Activated CD8-positive, alpha-beta memory T cell treated with anti-CD3 and anti-CD28 coated beads, Interleukin-2, amount 50 U/mL, for 4 hours (primary cell): Measurements from ENCODE around the gene RIPK1.

Experiments used
- DNase-seq: peaks from one replicate; pipeline ENCODE4 v3.0.0-alpha.2; 2020

Gene RIPK1

DNA sequence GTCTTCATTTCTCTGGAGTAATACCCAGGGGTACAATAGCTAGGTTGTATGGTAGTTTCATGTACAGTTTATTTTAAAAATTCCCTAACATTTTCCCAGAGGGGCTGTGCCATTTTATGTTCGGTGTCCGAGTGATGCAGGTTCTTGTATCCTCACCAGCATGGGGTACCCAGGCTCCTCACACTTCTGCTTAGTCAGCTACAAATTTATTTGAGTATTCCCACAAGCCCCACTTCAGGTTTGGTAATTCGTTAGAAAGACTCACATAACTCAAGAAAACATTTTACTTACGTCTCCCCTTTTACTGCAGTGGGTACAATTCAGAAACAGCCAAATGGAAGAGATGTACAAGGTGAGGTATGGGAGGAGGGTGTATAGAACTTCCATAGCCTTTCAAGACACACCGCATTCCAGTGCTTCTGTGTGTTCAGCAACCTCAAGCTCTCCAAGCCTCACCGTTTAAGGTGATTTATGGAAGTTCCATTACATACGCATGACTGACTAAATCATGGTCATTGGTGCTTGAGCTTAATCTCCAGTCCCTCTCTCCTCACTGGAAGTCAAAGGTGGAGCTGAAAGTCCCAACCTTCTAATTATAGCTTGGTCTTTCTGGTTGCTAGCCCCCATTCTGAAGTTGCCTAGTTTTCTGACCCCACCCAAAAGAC is 18.1 kb downstream of the RIPK1 start:
- no peak for DNase-seq

DNA sequence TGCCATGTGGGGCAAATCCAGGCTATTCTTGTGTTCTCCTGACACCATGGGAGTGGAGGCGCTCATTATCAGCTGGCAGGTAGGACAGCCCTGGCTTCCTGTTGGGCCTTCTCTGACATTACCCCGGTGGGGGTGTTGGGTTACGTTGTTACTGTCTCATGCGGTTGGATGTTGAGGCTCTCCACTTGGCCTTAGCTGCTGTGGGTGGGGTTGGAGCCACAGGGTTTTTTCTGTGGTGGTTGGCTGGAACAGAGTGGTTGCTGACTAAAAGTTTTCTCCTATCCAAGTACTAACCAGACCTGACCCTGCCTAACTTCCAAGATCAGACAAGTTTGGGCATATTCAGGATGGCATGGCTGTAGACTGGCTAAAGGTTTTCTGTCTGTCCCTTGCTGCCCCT is 20.2 kb downstream of the RIPK1 start:
- no peak for DNase-seq

DNA sequence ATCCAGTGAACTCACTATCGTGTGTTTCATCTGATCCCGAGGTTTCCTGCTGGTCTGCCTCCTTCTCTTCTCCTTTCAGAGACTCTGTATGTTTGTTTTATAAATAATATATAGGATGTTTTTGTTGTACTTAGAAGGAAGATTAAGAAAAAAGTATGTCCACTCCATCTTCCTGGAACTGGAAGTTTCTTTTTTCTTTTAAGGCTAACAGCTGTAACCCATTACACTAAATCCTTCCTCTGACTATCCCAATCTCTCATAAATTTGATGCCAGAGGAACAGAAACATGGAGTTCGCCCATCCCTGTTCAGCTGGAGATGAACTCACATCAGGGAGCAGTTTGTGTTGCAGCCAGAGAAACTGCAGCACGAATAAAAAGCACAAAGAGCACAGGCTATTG is 20.7 kb downstream of the RIPK1 start:
- no peak for DNase-seq

DNA sequence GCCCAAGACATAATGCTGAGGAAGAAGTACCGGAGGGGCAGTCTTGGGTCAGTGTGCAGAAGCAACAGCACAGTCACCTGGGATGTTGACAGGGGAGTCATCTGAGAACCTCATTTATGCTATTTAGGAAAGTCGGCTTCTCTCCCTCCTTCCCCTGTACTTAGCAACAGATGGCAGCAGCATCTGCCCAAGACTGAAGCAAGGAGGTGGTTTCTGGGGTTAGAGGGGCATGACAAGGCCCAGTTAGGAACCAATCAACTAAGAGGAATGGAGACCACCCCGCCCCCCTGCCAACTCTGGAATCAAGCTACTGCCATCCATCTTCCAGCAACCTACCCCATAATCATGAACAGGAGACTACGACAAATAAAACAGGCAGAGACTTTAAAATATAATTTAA is 21.7 kb downstream of the RIPK1 start:
- DNase-seq = no peak

DNA sequence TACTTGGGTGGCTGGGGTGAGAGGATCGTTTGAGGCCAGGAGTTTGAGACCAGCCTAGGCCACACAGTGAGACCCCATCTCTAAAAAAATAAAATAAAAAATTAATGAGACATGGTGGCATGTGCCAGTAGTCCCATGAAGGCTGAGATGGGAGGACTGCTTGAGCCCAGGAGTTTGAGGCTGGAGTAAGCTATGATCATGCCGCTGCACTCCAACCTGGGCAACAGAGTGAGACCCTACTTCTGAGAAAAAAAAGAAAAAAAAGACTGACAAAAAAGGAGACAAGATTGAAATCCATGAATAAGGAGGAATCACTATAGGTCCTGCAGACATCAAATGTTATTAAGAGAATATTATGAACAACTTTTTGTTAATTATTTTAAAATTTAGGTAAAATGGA is 26.5 kb downstream of the RIPK1 start:
- no peak for DNase-seq

DNA sequence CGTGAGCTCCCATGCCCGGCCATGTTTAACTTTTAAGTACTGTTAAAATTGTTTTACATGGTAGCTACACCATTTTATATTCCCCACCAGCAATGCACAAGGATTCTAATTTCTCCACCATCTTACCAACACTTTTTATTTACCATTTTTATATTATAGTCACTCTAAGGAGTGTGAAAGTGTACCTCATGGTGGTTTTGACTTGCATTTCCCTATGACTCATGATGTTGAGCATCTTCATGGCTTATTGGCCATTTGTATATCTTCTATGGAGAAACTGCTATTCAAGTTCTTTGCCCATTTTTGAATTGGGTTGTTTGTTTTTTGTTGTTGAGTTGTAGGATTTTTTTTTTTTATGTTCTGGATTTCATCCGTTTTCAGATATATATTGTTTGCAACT is 34.6 kb downstream of the RIPK1 start:
- DNase-seq = no peak

DNA sequence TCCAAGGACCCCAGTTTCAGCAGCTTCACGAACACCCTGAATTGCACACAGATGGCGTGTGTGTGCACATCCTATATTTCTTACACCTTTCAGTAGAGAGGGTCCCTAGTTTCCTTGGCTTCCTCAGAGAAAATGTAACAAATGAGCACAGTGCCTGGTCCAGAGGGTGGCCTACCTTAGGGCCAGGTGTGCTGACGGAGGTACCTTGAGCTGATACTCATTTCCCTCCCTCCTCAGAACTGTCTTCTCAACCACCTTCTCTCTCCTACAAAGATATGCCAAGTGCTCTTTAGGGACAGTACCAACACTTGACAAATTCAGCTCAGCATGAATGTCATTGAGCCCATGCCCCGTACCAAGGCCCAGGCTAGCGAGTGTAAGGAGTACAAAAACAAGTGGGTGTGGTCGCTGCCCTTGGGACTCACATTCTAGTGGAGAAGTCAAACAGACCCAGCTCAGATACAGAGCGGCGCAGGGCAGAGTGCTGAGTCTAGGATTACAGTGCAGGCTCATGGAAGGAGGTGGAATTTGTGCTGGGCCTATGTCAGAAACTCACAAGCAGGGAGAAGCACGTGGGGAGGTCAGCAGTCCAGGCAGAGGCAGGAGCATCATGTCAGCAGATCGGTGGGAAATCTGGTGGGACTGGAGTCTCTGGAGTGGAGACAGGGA is 40.6 kb downstream of the RIPK1 start:
- no peak for DNase-seq

DNA sequence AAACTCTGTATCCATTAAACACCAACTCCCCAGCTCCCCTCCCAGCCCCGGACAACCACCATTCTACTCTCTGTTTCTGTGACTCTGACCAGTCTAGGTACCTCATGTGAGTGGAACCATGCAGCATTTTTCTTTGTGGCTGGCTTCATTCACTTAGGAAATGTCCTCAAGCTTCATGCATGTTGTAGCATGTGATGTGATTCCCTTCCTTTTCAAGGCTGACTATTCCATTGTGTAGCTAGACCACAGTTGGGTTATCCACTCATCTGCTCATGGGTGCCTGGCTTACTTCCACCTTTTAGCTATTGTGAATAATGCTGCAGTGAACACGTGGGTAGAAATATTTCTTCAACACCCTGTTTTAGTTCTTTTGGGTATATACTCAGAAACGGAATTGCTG is 41.5 kb downstream of the RIPK1 start:
- DNase-seq = no peak

DNA sequence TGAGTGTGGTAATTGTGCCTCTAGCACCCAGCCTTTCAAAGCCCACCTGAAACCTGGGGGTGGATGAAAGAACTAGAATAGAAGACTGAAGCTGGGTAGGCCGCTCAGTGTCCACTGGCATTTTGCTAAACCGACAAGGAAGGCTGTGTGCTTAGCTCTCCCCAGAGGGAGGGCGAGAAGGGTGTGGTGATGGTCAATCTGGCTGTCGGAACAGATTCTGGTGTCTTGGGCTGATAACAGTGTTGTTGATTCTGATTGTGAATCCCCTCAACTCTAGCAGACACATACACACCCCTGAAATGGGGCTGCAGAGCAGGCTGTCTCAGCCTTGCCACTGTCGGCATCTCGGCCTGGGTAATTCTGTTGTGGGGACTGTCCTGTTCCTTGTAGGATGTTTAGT is 46.1 kb downstream of the RIPK1 start:
- DNase-seq = no peak

DNA sequence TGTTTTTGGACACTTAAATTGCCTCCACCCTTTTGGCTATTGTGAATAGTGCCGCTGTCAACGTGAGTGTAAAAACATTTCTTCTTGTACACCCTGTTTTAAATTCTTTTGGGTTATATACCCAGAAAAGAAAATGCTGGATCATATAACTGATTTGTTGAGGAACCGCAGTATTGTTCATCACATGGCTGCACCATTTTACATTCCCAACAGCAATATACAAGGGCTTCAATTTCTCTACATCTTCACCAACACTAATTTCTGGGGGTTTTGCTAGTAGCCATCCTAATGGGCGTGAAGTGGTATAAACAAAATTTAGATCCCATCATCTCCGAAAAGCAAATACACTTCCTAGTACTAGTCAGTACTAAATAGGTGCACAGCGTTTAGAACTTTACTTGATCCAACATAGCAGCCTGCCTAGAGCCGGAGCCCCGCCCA is 49.6 kb downstream of the RIPK1 start:
- DNase-seq = no peak

DNA sequence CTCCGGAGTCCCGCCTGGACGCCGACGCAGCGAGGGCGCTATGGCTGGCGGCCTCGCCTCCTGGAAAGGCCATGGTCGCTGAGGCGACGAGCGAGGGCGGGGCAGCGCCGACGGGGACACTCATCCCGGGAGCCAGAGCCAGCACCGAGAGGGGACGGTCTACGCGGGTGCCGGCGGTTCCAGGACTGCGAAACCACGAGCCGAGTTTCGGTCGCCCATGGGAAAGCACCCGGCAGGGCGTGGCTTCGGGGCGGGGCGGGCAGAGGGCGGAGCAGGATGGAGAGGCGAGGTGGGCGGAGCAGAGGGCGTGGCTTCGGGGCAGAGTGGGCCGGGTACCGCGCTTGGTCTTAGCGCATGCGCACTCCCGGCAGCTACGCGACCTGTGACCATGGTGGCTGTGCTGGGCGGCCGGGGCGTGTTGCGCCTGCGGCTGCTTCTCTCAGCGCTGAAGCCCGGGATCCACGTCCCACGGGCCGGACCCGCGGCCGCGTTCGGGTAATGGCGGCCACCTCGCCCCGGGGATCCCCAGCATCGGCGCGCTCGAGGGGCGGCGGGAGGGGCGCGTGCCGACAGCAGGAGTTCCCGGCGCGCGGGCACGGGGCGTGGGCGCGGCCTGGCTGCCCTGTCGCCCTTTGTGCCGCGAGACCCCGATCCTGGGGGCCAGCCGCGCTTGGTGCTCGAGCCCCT is 50.2 kb downstream of the RIPK1 start, which contains the start of gene BPHL:
Gene BPHL (plus strand): TSS at position 359 of the 687 bp plus-strand sequence. CDS start 30 bp downstream, at position 389.
- DNase-seq = peak; percentile 100

DNA sequence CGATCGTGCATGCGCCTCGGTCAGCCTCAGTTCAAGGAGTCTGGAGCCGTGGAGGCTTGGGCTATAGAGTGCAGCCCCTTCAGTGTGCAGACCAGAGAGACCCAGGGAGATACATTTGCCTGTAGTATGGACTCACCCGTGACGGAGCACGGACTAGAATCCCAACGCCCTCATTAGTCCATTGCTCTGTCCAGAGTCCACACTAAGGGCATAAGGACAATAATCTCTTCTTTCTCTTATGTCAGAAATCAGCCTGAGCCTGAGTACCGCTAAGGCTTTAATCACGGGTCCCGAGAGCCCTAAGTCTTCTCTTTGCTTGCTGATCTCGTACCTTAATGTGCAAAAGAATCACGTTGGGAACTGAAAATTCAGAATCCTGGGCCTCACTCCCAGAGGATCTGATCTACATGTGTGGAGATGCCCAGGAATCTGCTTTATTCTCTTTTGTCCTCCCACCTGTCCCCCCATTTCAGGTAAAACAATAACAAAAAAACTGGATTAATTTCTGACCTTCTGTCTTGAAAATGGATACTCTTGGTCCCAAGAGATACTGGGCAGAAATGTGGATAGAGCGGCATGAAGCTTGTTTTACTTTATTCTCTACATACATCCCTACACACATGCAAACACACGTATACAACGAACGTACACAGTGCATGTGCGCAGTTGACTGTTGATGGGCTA is 50.9 kb downstream of the RIPK1 start:
- DNase-seq = no peak

DNA sequence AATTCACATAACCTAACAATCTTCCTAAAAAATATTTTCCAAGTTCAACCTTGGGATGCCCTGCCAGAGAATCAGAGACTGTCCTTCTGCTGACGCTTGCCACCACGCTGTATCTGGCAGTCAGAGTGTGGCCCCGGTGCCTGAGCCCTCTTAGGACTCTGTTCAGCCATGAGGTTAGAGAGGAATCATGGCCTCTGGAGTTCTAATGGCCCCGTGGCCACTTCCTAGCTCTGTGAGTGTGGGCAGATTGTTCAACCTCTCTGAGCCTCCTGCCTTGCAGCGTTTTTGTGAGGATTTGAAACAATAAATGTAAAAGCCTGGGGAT is 52.4 kb downstream of the RIPK1 start:
- DNase-seq = no peak

DNA sequence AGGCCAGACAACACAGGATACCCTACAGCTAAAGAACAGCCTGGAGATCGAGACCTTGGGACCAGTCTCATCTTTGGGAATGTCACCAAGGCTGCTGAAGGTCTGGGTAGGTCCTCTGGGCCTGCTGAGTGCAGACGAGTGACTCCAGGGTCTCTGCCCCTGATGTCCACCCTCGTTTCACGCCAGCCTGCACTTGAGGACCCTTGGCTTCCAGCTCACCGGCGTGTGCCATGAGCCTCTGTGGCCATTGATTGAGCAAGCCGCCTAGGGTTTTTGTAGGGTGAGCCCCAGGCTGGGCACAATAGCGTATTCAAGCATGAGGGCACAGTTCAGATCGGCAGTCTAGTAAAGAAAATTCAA is 54.5 kb downstream of the RIPK1 start:
- no peak for DNase-seq

DNA sequence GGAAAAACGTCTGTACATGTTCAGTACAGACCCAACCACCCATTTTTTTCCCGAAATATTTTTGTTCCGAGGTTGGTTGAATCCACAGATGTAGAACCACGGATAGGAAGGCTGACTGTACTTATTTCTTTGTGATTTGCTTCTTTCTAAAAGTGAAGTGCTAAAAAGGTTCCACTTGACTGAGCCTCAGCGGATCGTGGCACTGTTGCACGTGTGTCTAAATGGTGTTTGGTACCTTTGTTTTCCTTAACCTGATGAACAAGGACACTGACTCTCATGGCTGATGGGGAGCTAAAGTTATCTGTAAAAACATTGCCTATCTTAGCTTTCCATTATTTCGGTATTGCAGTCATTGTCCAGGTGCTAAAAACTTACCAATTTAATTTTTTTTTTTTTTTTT is 56.4 kb downstream of the RIPK1 start:
- no peak for DNase-seq

DNA sequence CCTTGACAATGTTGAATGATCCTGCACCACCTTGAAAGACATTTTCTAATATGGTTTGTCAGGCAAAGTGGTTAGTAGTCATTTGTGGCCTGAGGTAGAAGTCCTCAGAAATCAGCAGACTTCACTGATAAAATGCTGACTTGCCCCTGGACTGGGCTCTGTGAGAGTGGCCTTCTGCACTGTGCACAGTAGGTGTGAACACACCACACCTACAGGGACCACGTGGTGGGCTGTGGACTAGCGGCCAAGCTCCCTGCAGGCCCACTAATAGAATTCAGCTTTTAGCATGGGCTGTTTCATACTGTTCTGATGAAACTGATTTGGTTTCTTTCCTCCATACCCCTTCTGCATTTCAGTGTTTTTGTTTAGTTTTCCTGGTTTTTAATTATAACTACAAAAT is 57.5 kb downstream of the RIPK1 start:
- DNase-seq = no peak

DNA sequence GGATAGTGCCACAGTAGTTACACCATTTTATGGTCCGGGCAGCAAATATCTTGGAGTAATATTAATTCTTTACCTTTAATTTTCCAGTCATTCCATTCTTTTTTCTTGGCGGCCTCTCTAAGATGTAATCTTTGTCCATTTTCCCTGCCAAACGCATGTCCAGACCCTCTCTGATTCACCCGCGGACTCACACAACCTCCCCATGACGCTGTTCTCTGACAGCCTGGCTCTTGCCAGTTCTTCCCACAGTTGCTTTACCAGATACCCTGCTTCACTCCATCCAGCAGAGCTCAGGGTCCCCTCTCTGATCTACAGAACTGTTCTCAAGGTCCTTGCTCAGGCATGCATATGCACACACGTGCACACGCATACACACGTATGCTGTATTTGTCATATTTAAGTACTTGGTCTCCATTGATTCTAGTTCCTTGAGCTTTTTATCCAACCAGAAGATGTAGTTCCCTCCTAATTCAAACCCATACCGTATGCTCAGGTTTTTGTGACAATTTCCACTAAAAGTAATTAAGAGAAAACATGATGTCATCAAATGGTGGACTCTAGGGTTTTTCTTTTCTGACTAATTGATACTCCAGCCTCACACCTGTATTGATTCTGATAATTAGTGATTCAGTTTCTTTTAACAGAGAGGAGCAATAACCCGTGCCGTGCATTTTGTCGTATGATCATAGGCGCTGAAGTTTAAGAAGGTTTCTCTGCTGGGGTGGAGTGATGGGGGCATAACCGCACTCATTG is 60.2 kb downstream of the RIPK1 start:
- DNase-seq = no peak

DNA sequence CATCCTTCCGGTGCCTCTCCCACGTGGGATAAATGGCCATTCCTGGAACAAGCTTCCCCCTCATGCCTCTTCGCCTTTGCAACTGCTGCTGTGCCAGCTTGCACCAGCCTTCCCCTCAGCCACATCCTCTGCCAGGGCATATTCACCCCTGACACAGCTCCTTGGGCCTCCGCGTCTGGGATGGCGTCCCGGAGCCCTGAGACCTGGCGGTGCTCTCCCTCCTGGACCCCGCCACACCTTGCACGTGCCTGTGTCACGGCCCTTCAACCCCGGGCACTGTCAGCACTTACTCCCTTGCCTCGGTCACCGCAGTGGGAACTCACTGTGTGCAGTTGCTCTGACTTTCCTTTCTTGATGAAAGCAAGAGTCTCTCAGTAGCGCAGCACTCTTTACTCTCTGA is 63.4 kb downstream of the RIPK1 start:
- no peak for DNase-seq

DNA sequence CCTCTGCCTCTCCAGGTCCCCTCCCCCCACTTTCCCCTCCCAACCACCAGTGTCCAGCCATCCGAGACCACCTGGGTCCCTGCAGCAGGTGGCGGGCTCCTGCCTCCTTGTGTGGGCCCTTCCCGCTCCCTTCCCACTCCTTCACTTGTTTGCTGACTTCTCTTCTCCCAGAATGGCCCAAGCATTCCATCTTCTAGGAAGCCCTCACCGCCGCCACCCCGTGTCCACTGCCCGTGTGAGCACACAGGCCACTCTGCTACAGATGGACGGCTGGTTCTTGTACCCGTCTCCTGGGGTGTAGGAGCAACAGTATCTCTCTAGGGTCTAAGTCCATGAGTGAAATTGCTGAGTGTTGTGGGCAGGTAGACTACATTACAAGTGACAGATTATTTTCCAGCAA is 65.2 kb downstream of the RIPK1 start:
- no peak for DNase-seq

DNA sequence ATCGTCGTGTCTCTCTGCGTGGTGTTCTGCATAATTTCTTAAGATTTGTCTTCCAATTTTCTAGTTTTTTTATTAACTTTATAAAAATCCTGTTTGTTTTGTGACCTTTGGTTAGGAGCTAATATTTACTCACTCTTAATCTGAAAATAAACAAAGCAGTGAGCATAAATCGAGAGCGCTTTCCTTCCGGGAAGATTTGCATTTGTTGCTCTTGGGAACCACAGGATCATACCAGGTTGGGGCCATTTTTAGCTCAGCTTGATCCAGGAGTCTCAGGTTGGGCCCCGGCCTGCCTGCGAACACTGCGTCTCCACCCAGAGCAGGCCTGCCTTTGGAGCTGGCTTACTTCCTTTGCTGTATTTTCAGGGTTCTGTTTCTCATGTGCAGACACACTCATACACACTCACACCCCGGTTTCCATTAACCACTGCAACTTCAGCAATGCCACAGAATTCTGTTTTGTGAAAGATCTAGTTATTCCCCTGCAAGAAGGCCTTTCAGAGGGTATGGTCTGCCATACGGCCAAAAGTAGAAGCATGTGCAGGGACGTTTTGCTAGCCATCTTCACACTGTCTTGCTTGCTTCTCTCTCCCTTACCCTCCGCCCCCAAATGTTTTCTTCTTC is 67.5 kb downstream of the RIPK1 start:
- DNase-seq = no peak

DNA sequence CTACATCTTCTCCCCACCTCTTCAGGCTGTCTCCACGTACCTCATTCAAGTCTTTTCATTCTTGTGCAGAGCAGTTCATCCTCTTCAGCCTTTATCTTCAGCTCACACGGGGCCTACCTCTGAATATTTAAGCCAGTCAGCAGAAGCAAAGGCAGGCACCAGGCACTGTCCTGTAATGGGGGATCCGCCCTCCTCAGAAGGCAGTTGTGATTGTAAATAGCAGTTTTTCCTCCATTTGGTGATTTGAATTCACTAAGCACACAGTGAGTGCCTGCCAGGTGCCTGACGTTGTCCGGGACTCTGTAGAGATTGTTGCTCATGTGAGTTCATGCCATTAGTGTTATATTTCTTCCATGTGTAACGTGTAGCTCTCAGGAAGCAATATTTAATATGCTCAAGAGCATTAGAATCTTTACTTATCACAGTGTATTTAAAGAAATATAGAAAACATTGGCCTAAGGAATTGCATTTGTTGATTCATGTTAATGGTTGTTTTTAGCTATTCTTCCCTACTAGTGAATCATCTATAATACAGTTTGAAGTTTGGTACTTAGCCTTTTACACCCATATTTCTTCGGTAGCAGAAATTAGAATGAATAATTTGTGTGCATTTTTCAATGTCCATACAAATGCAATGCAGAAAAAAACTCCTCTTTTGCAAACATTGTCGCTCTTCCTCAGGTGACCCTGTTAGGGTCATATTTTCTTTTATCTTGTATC is 68.2 kb downstream of the RIPK1 start:
- DNase-seq = no peak
